HG02763 (cell line): ENCODE data around the gene APMAP.

ENCODE experiments used
- ATAC-seq: cut with Tn5 transposase; IDR thresholded peaks from one replicate; pipeline ENCODE4 v1.9.1; 2021; ENCODE audit warnings: mild to moderate bottlenecking, moderate library complexity; ENCODE audit not compliant: unreplicated experiment

The APMAP gene

DNA sequence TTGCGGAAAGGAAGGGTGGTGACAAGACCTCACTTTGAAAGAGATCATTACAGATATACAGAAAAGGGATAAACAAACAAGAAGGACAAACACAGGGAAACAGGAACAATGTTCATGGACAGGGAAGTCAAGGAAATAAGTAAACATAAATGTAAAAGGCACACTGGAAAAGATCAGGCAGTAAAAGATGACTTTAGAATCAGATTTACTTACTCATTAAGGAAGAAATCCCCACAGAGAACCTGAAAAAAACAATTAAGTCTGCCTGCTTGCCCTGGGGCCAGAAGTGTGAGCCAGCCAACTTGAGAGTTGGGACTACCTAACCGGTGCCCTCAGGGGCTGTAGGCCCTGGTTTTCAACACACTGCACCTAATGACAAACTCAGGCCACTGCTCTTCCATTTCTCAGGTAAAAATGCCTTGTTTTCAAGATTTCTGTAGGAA lies 1.7 kb downstream of the APMAP start:
- ATAC-seq, result no peak

DNA sequence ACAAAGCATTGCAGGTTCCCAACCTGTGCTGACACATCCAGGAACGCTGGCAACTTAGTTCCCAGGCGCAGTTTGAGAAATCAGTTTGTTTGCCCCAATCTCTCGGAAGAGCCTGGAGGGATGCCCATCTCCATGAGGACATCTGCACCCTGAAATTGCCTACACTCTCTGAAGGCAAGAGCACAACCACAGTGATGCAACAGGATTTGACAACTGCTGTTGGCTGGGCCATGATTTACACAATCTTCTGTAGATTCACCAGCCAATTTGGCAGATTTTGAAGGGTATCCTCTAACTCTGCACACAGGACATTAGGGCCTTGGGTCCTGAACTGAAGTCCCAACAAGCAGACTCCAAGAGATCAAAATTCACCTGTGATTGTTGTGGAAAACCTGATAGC lies 3.4 kb downstream of the APMAP start:
- ATAC-seq, result no peak

DNA sequence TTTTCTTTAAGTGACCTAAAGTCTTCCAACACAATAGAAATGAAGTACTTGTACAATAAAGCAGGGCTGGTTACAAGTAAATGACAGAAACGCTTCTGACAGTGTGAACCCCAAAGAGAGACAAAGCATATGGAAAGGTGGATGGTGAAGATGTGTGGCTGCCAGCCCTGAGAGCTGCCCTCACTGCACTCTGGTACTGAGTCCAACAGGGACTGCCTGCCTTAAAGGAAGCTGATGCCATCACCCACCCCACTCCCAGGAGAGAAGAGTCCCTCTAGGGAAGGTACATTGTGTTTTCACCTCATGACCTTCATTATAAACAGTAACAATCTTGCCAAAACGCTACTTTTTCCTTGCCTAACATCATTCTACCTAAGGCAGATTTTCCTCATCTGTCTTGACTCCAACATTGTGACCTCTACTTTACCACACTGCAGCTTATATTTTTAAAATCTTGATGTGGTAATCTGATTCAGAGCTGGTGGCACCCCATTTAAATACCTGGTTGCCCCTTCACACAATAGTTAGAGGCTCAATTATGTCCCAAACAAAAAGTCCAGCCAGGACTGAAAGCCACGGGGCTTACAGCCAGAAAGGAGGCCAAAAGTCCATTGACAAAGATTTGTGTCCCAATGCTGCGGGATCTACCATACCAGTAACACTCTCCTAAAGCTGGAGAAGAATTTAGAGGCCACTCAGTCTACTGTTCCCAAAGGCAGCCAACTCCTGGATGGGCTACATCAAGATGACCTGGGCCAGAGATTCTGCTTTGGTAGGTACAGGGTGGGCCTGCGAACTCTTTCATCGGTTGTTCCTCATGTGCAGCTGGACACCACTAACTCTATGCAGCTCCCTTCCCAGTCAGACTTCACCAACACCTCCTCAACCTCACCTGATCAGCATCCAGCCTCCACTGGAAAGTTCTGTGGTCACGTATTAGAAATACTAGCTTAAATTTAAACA lies 4.4 kb downstream of the APMAP start:
- ATAC-seq, result no peak

DNA sequence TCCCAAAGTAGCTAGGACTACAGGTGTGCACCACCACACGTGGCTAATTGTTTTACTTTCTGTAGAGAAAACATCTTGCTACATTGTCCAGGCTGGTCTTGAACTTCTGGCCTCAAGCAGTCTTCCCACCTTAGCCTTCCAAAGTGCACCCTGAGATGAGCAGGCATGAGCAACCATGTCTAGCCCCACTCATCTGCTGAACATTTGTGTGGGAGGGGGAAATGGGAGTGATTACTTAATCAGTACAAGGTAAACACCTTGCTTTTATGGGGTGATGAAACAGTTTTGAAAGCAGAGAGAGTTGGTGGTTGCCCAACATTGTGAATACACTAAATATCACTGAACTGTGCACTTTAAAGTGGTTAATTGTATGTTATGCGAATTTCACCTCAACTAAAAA lies 5.3 kb downstream of the APMAP start:
- ATAC-seq, result no peak

DNA sequence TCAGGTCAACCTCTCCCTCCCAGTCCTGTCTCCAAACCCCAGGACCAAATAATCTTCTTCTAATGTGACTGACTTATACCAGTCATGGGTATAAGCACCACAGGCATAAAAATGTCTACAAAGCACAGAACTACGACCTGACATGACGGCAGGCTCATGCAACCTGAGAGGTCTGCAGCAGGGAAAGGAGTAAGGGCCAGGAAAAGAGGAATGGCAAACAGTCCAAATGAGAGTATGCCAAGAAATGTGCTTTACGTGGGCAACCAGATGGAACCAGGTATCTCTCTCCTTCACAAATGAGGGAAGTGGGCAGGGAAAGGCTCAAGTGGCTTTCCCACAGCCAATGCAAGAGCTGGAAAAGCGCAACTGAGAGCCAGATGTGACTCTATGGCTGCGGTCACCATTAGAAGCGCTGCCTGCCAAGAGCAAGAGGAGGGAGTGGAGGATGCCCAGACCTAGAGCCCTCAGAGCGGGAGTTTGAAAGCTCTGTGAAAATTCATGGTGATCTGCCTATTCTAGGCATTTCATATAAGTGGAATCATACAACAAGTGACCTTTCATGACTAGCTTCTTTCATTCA lies 6.0 kb downstream of the APMAP start:
- ATAC-seq, result no peak

DNA sequence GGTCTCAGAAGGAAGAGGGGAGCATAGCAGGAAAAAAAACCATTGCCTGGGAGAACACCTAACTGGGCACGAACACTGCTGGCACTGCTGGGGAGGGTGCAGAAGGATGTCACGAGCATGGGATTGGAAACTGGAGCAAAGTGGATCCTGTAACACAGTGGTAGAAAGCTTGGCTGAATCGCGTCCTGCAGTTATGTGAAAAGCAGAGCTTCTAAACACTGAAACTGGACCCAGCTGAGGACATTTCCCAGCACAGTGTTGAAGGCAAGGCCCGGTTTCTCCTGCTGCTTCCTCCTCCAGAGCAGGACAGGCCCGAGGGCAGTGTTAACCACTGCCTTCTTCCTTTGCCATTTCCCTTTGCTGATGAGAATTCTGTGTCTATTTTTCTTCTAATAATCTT lies 6.7 kb downstream of the APMAP start:
- no peak for ATAC-seq

DNA sequence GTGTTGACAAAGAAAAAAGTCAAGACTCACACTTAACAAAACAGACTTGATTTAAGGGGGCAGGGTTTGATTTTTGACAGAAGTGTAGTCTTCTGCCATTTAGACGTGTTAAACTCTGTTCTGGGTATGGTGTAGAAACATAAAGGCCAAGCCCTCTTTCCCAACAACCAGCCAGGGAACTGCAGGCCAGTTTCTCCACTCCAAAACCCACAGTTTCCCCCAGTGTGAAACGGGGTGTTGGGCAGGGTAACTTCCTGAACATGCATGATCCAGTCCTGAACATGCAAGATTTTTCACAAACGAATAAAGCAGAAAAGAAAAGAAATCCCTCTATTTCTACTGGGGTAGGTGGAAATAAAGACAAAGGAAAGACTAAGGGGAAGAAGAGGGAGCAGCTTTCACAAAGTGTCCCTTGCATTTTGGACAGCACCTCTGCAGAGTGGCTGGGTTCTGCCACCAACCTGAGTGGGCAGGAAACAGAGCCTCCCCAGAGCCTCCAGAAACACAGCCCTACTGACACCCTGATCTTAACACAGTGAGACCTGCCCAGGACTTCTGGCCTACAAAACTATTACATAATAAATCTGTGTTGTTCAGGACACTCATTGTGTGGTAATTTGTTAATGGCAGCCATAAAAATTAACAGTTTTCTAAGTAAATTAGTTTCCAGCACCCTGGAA lies 7.5 kb downstream of the APMAP start:
- no peak for ATAC-seq

DNA sequence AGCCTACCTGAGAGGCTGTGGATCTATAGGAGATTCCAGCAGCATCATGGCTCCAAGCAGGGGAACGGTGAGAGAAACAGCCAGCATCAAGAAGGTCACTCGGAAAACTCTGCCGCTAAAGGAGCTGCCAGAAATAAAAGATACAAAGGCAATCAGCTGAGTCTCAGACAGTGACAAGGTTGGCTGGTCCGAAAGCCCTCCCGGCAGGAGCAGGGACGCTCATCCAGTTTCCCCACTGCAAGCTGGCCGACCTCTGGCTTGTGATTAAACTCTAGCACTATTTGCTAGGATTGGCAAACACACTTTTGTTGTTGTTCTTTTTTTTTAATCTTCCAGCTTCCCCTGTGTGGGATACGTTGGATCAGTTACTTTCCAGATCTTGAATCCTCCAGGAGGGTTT lies 8.7 kb downstream of the APMAP start:
- ATAC-seq, result no peak

DNA sequence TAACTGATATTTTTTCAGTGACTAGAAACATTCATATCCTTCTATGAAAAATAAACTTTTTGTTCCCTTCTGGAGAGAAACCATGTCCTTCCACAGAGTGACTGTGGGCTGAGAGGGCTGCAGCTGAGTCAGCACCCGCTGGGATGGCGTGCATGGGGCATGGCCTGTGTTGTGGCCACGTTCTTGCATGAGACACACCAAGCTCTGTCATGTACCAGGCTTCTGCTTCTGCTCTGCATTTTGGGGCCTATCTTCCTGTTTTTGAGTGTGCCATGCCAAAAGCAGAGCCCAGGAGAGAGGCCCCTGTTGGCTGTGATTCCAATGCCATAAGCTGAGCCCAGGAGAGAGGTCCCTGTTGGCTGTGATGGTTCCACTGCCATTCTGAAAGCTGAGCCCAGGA lies 10.8 kb downstream of the APMAP start:
- ATAC-seq, result no peak

DNA sequence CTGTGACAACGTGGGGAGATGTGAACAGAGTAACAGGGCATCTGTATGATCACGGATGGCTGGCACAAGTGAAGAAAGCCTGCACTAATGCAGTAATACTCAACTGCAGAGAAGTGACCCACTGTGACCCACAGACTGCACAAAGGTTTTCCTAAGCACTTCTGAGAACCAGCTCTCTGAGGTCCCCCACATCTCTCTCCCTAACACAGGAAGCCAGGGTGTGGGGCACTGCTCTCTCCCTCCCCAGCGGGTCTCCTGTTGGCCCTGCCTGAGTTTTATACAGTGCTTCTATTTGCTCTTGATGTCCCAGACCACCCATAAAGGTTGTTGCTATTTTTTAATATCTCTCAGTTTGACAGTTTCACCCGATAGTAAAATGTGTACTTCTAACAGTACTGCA lies 11.3 kb downstream of the APMAP start:
- no peak for ATAC-seq

DNA sequence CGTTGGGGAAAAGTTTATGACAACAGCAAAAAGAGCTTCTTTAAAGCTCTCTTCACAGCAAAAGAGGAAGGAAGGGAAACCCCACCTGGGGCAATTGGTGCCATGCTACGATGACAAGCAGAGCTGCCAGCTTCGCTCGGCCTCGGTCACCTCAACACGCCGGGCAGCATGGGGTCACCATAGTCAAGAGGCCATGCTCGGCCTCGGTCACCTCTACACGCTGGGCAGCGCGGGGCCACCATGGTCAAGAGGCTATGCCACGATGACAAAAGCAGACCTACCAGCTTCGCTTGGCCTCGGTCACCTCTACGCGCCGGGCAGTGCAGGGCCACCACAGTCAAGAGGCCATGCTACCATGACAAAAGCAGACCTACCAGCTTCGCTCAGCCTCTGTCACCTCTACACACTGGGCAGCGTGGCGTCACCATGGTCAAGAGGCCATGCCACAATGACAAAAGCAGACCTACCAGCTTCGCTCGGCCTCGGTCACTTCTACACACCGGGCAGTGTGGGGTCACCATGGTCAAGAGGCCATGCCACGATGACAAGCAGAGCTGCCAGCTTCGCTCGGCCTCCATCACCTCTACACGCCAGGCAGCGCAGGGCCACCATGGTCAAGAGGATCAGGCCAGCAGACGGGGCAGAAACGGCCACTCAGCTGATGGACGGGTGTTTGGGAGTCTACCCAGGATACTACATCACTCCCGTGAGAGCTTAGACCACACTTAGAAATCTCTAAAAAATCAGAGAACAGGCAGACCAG lies 12.1 kb downstream of the APMAP start:
- ATAC-seq, result no peak

DNA sequence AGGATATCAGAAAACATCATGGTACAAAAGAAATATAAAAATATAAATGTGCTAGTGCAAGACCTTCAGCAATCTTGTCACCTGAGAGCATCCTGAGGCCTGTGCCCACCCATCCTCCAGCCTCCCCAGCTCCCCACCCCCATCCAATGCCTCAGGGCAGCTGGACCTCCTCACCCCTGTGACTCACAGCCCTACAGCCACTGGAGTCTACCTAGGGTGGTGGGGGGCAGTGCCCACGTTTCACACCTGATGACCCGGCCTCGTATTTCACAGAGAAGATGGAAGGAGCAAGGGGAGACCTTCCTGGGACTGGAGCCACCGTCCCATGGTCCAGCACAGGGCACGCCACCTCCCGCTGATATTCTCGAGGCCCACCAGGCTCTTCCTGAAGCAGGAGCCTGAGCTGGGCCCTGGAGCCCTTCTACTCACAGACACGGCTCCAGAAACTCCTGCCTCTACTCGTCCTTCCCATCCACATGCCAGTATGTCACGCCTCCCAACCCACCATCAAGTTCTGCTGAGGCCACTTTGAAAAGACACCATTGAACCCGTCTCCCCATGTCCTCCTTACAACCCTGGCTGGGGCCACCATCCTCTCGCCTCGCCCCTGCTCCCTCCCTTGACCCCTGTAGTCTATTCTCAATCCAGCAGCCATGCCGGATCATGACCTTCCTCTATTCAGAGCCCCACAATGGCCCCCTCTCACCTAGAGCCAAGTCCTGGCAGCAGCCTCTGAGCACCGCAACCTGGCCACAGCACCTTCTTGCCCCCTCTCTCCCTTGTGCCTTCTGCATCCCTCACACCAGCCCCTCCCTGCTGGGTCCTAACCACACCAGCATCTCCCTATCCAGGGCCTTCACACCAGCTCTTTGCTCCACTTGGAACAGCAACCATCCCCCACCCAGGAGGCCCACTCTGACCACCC lies 13.3 kb downstream of the APMAP start:
- no peak for ATAC-seq

DNA sequence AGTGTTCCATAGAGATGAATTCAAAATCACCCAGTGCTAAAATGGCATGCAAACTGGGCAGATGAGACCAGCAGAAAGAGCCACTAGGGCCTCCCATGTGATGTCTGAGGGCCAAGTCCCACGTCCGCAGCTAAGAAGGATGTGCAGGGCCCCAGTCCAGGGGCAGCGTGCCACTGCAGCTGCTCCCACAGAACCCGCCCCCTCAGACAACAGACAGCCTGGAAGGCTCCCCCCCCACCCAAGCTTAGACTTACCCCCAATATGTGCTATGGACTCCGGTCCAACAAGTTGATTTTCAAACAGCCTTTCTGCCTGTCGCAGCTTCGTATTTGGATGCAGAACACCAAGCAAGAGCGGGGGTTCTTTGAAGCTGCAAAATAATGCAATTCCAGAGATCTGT lies 14.0 kb downstream of the APMAP start:
- no peak for ATAC-seq

DNA sequence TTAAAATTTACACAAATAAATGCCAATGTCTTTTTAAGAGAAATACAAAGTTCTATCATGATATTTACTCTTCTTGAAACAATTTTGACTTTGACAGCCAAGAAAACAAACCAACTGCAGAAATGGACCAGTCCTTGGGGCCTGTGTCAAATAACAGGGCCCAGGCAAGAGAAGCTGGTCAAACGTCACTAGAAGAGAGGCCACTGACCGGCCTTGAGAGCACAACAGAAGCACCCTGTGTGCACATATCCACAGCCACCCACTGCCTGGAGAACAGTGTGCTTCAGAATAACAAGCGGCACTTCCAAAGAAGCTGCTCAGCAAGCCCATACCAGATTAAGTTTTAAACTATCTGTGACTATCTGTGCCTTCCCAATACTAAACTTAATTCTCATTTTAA lies 14.8 kb downstream of the APMAP start:
- no peak for ATAC-seq

DNA sequence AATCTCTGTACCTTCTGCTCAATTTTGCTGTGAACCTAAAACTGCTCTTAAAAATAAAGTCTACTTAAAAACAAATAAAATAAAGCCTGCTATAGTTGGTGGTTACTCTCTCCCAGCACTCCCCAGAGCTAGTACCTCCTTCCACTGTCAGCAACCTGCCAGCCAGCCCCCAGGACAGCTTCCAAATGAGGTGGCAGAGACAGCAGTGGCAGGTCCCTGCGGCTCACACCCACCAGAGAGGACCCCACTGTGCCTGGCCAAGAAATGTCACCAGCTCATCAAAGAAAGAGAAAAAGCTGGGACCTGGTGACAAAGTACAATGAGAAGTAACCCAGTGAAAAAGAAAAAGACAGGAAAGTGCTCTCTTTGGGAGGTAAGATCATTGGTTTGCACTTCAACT lies 15.2 kb downstream of the APMAP start:
- no peak for ATAC-seq

DNA sequence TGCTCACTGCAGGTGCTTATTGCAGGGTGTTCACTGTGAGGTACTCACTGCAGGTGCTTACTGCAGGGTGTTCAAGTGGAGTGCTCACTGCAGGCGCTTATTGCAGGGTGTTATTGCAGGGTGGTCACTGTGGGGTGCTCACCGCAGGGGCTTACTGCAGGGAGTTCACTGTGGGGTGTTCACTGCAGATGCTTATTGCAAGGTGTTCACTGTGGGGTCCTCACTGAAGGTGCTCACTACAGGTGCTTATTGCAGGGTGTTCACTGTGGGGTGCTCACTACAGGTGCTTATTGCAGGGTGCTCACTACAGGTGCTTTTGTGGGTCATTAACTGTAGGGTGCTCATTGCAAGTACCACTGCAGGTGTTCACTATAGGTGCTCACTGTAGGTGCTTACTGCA lies 20.2 kb downstream of the APMAP start:
- ATAC-seq, result no peak

DNA sequence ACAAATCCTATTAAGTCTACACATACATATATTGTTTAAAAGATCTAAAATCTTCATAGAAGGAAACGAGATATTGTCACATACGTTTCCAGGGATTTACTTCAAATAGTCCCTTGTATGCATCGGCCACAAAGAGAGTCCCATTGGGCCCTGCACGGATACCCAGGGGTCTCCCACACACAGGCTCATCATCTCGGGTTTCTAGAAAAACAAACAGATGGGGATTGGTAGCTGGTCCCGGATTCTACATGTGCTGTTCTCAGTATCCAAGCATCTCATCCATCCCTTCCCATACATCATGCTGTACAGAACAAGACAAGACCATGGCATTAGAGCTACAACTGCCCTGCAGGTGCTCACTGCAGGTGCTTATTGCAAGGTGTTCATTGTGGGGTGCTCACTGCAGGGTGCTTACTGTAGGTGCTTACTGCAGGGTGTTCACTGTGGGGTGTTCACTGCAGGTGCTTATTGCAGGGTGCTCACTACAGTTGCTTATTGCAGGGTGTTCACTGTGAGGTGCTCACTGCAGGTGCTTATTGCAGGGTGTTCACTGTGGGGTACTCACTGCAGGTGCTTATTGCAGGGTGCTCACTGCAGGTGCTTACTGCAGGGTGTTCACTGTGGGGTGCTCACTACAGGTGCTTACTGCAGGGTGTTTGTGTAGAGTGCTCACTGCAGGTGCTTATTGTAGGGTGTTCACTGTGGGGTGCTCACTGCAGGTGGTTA lies 21.0 kb downstream of the APMAP start:
- no peak for ATAC-seq

DNA sequence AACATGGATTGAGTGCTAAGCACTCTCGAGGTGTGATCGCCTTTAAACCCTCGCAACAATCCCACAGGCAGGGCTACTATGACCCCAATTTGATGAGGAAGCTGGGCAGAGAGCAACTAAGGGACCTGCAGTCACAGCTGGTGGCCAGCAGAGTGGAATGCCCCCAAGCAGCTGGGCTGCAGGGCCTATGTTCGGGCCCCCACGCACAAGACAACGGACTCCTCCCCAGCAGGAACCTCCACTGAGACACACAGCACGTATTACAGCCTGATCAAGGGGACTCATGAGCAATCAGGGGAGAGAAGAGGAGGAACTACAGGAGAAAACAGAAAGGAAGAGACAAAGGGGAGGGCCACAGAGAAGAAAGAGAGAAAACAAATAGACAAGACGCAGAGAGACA lies 21.8 kb downstream of the APMAP start:
- ATAC-seq, result no peak

DNA sequence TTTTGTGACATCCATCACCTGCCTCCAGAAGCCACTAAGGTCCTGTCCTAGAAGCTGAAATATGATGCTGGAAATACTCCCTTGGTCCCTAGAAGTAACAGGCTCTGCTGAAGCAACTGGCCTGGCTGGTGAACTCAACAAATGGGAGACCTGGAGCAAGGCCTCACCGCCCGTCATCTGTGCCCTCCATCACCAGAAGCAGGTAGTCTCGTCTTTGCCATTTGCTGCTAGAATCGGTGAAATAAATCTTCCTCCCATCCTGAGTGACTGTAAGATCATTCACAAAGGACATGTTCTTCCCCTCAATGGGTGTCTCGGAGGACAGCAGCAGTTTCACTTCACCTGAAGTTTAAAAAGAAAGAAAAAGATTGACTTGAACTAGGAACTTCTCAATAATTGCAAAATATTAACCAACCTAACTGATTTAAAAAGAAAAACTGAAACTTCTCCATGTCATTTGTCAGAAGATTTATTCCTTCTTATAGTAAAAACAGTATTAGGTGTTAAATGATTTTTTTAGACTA lies 22.5 kb downstream of the APMAP start:
- no peak for ATAC-seq
